Activated CD4-positive, CD25-positive, alpha-beta regulatory T cell treated with anti-CD3 and anti-CD28 coated beads, Interleukin-2, amount 50 U/mL, for 16 hours (primary cell): Measurements from ENCODE around the gene RAD51B.

Source experiments
- DNase-seq: peaks from one replicate; pipeline ENCODE4 v3.0.0-alpha.2; 2020; ENCODE audit warnings: low read depth, low spot score

The RAD51B gene

DNA sequence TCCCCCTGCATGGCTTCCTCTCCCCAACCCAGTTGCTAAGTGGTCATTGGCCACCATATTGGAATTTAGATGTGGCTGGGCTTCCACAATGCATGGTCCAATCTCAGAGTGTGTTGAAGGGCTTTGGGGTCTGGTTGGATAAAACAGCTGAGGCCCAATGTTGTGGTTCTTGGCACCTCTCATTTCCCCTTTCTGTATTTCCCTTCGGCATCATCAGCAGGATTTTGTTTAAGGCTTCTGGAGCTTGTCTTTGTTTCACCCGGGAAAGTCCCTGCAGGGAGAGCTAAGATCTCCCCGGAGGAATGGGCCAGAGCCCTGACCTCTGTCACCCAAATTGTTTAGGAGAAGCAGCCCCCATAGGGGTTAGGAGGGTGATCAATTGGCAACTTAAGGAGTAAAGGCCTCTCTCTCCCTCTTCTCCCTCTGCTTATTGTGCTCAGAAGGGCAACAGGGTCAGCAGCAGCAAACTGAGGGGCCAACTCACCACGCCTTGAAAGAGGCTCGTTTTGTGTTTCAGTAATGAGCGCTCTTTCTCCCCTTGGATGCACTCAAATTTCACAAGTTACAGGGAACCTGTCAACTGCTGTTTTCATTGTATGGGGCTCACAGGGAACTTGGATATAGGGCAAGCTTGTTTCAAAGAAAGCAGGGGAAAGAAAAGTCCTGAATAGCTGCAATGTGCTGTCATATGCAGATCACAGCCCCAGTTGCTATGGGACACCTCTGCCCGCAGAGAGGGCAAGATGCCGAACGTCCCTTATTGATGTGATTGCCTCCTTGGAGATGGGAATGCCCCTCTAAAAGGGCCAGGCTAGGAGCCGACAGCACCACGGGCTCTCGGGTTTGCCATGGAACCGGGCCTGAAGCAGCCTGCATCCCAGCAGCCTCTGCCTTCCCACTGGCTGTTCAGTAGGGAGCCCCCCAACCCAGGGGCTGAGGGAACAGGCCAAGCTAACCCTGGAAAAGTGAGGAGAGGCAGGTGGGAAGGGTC, 749.6 kb downstream of the RAD51B start:
- DNase-seq, result no peak

DNA sequence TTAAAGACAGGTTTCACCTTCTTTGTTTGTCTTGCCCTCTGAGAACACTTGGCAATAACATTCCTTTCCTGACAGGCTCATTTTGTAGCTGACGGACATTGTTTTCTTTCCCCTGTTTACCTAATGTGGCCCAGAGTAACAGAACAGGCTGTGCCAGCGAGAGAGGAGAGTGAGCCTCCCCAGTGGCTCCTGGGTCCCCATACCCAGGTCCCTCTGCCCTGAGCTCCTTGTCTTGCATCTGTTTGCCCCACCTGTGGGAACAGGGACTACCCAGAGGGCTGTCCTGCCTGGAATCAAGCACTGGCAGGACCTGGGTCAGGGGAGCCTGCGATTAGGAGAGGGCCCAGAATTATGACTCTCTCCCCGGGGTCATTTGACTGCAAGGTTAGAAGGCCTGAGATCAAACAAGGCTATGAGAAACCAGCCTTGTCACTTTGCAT, 750.4 kb downstream of the RAD51B start:
- DNase-seq, result no peak

DNA sequence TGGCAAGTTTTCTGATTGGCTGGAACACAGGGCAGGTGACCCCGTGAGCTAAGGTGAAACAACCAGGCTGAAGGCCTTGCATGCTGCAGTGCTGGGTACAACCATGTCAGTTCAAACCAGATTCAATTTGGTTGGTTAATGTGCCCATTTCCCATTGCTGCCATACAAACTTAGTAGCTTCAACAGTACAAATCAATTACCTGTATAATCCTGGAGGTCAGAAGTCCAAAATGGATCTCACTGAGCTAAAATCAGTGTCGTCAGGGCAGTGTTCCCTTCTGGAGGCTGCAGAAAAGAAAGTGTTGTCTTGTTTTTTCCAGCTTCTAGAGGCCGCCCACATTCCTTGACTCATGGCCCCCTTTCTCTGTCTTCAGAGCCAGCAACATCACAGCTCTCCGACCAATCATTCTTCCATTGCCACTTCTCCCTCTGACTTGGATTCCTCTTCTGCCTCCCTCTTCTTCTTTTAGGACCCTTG, 751.6 kb downstream of the RAD51B start:
- DNase-seq, result no peak

DNA sequence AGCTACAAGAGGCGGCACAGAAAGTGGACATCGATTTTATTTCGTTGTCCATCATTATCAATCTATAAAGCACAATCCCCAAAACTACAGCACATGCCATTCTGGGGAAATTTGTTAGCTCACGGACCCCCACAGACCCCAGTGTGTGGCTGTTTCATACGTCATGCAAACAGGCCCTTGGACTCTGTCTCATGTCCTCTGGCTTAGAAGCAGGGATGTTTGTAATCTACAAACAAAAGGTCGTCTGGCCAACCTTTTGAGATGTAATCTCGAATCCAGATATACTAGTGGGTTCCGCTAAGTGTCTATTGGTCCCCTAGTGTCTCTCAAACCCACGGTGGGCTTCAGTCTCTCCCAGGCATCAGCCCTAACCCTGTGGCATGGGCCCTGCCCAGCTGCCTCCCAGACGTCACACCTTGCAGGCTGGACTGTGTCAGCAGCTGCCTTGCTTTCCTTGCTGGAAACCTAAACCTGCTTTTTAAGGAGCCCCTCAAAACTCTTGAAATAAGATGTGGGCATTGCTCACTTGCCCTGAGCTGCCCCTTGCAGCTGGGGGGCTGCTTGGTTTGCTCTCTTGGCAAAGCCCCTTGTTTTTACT, 752.4 kb downstream of the RAD51B start:
- DNase-seq, result no peak

DNA sequence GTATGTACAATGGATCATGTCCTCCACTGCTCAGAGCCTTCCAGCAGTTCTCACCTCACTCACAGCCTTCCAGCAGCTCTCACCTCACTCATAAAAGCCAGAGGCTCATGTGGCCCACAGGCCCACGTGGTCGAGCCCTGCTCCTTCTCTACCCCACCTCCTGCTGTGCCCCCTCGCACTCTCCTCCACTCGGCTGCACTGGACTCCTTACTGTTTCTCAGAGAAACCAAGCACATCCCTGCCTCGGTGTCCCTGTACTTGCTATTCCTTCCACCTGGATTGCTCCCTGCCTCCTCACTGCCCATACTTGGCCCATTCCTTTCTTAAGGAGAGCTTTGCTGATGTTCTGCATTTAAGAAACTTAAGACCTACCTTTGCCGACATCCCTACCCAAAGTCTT, 753.5 kb downstream of the RAD51B start:
- DNase-seq, result no peak

DNA sequence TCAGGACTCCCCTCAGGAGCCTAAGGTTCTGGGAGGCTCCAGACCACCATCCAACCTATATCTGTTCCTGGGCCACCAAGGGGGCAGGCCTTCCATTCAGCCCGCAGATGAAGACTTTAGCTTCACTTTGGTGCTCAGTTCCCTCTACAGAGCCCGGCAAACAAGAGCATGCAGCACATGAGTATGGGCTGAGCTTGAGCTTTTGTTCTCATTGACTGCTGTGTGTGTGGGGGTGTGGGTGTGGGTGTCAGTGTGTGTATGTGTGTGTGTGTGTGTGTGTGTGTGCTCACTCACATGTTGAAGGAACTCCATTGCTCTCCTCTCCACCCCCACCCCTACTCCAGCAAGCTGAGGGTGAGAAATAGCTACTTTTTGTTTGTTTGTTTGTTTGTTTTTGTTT, 754.1 kb downstream of the RAD51B start:
- no peak for DNase-seq

DNA sequence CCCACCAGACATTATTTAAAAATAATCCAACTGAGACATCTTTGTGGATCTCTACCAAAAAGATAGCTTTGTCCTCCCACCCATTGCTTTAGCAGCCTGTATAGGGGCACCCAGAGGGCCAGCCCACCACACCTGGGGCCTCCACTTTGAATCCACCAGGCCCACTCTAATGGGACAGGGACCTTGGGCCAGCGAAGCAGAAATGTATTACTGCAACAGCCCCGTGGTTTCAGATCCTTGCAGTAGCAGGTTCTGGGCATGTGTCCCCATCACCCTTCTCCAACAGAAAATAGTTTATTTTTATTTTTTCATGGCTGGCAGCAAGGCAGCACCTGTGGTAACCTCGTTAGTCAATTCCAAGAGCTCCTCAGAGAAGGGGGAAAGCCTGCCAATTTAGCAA, 754.9 kb downstream of the RAD51B start:
- DNase-seq, result no peak

DNA sequence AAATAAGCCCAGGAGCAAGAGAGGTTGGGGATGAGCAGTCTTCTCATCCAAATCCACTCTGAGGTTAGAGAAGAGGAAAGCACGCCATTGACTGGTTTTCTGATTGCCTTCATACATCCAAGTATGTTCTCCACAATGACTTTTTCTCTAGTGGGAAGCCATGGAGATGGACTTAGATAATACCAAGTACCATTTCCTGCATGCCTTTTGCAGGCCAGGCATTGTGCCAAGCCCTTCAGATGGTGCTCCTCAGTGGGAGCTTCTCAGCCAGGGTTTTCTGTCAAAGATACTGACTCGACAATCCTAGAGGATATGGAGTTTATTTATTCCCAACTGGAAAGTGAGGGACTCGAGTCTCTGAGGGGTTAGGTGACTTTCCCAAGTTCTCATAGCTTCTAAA, 755.3 kb downstream of the RAD51B start:
- no peak for DNase-seq

DNA sequence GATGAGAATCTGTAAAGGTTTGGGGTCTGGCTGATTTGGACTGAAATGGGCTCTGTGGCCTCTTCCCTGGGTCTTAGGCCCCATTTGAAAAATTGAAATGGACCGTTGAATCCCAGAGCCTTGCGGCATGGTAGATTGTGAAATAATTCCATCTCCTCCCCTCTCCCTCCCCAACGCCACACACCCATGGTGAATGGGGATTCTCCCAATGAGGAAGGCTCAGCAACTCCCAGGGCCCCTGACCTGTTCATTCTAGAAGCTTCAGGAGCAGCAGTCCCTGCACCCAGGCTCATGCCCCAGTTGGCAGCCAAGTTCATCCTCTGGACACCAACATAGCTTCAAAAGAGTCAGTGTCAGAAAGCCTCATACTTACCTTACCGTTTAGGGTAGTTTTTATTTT, 755.8 kb downstream of the RAD51B start:
- DNase-seq, result no peak

DNA sequence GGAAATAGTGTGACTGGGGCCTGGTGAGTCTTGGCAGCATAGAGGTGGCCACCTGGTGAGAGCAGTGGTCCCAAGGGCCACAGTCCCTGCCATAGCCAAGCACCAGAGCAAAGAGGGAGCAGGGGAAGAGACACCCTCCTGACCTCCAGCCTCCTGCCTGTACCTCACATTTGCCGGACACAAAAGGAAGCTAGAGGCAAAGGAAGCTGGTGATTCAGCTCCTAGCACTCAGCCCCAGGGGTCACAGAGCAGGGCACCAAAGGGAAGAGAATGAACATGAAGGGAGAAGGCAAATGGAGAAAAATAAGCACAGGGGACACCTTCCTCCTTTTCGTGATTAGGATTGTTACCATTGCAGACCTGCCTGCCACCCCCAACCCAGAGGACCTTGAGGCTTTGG, 756.5 kb downstream of the RAD51B start:
- DNase-seq, result no peak

DNA sequence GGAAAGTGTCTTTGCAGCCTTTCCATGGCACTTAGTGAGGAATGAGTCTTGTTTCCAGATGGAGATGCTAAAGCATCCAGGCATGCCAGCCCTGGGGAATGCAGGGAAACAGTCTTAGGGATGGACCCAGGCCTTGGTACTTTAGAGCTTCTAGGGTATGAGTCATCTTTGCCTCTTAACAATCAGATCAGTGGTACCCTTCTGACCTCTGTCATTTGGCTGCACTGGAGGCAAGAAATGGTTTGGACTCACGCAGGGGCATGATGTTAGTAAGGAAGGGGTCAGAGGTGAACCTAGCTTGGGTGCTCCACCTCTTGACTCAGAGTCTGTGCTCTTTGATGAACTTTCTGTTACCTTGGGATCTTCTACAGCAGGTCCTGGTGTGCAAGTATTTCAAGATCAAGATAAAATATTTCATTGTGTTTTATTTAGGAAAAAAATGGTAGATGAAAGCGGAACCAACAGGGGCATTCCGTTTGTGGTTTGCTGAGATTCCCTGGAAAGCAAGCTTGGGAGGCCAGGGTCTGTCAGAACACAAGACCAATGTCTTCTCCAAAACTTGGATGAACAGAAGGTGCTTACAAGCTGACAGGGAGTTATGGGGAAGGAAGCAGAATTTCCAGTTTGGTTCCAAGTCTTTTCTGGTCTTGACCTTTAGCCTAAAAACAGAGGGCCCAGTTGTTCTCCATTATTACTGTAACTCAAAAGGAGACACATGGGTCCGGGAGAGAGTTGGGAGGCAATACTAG, 757.1 kb downstream of the RAD51B start:
- no peak for DNase-seq

DNA sequence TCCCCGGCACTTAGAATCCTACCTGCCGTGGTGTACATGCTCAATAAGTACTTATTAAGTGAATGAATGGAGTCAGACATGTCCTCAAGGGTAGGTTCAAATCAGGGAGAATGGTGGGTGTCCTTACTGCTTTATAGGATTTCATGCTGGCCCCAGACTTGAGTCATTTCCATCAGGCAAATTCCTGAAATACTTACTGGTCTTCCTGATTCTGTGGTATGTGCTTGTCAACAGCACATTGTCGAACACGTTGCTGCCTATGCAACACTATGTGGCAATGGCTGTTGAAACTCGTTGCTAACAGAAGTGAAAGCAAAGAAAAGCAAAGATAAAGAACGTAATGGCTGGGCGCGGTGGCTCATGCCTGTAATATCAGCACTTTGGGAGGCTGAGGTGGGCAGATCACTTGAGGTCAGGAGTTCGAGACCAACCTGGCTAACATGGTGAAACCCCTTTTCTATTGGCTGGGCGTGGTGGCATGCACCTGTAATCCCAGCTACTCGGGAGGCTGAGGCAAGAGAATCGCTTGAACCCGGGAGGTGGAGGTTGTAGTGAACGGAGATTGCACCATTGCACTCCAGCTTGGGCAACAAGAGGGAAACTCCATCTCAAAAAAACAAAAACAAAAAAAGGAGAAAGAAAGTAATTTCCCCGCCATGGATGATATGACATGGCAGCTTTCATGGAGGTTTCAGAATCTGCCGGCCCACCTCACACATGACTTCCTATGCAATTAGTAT, 758.4 kb downstream of the RAD51B start:
- no peak for DNase-seq

DNA sequence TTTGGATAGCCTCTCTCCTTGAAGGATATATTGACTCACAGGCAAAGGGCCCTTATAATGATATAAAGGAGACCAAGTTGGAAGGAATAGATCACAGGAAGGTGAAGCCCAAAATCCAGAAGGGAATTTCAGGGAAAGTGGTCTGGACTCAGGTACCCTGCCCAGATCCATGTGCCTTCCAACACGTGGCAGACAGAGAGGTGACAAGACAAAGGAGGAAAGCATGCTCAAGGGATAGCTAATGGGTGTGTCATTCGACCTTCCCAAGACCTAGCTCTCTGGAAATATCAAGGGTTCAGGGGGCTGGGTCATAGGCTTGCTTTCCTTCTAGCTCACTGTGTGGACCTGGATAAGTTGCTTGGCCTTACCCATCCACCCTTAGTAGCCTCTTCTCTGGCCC, 759.0 kb downstream of the RAD51B start:
- no peak for DNase-seq

DNA sequence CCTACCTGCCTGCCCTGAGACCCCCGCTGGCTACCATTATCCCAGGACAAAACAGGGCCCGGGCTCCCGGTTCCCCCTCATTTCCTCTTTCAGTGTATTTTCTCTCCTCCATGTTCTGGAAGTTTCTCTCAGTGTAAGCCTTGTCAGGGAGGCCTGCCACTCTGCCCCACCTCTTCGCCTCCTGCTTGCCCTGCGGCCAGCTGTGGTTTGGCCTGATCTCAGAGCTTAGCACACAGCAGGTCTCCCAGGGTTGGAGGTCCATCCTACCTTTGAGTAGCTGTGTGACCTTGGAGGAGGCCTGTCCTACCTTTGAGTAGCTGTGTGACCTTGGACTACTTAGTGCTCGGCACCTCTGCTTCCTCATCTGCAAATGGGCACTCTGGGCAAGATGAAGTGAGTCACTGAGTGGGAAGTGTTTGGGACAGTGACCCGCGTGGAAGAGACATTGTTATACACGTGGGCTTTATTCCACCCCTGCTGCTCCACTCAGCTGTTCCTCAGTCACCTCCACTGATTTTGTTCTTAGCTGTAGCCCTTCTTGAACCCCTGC, 760.6 kb downstream of the RAD51B start:
- no peak for DNase-seq

DNA sequence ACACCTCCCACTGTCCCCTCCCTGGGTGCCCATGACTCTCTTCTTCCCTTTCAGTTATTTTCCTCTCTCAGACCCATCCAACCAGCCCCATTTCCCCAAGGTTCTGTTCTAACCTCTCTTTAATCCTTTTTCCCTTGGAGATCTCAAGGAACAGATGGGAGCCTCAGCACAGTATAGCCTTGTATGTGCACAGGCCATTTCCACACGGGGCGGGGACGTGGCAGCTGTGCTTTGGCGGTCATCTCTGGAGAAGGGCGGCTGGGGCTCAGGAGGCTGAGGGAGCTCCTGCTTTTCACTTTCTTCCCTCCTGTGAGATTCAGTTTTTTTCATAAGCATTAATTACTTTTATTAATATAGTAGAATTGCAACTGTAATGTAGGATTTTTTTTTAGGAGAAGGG, 761.1 kb downstream of the RAD51B start:
- DNase-seq, result no peak

DNA sequence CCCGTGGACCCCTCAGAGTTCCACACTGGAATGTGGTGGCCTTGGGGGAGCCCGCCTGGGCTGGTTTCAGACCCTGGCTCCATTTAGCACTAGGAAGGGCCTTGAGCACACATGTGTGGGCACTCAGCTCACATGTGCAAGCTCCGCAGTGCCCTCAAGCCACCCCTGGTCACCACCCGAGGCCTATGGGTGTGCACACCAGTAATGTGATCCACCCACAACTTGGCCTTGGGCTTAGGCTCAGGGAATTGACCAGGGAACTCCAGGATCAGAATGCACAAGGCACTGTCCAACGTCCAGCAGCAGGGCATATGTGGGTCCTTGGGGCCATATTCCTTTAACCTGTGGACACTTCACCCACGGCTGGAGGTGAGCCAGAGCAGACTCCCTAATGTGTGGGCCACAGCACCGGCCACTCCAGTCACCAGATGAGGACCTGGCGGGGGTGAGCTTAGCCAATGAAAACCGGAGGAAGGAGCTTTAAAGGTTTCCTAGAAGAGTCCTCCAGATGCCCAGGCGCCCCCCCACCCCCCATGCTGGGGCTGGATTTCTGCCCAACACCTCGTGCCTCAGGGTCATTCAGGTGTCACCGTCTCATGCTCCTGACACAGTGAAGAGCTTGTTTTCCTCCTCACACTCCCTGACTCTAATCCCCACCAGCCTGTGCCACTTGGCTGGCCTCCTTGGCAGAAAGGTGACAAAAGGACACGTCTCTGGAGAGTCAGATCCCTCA, 764.1 kb downstream of the RAD51B start:
- DNase-seq, result no peak

DNA sequence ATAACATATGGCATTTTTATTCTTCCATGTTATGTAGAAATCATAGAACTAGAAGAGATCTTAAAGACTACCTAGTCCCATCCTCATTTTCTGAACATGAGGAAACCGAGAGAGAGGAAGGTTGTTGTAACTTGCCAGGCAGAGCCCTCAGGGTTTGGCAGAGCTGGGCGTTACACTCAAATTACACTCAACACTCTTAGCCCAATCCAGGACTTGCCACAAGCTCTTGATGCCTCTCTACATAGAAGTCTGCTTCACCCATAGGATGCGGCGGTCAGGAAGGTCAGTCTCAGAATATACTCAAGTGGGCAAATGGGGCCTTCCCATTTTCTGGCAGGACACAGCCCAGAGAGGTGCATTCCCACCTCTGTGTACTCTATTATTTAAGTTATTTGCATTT, 765.2 kb downstream of the RAD51B start:
- DNase-seq, result no peak

DNA sequence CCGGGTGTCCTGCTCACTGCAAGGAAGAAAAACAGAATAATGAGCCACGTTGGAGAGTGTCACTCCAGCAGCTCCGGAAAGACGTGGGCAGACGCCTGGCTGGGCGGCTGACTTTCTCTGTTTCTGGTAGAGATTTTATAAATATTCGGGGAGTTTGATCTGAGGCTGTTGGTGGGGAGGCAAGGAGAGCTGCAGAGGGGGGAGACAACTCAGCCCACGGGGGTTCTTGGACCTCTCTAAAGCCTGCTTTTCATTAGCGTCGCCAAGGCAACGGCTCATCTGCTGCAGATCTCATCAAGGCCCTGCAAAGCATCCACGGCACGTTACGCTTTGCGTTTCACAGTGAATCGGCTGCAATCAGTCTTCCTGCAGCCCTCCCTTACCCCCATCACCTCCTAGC, 766.1 kb downstream of the RAD51B start:
- no peak for DNase-seq

DNA sequence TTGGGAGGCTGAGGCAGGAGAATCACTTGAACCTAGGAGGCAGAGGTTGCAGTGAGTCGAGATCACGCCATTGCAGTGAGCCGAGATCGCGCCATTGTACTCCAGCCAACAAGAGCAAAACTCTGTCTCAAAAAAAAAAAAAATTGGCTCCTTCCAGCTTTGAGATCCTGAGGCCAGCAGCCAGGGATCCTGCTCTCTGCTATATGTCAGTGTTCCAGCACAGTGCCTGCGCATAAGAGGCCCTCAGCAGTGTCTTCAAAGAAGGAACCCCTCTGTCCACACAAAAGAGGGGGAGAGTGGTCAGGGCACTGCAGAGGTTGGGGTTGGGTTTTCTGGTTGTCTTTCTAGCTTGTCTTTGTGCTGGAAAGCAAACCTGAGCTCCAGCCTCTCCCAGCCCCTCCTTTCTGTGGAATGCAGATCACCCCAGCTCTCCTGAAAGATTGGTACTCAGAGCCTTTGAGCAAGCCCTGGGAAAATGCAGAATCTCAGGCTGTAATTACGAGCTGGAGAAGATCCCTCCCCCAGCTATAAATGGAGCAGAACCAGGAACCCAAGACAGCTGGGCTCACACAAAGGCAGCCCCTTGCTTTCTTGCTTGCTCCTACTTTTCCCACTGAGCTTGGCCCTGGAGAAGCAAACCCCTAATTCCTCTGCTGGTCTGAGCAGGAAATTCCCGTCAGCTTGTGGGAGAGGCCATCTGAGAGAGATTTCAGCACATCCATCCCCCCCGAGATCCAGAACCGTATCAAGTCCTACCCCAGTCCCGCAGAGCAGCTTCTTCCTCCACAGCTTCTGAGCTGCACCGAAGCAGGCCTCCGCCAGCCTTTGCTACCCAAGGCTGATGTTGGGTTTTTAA, 767.5 kb downstream of the RAD51B start:
- DNase-seq, result no peak

DNA sequence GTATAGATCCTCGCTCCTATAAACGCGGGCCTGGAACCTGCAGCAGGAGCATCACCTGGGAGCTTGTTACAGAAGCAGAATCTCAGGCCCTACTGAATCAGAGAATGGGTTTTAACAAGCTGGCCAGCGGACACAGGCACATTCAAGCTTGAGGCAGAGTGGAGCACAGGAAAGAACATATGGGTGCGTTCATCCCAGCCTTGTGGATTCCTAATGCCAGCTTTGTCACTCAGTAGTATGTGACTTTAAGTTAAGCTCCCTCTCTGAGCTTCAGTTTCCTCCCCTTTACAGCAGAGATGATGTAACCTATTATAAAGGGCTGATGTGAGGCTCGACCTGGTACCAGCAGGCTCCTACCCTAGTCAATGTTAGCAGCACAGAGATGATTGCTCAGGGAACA, 768.4 kb downstream of the RAD51B start:
- DNase-seq, result no peak
